GM13976 (cell line): ENCODE data around the gene RABGEF1.
"Not testable (repeated sequence)": the region's sequence is repeated elsewhere in the genome, so short reads cannot be mapped to it uniquely, and the experiment has no call there.

Experiments
- DNase-seq: peaks from one replicate; pipeline ENCODE4 v3.0.0; 2012; ENCODE audit warnings: low spot score
- CTCF ChIP-seq: IDR thresholded peaks from 2 replicates; pipeline ENCODE4 v1.5.1; 2012; ENCODE audit warnings: borderline replicate concordance, mild to moderate bottlenecking; ENCODE audit not compliant: insufficient read depth; ENCODE audit errors: extremely low read depth, missing control alignments, control extremely low read depth
- in situ Hi-C: fragments of 300-500 bp; cut with MboI; formaldehyde crosslinking; loops from one replicate; pipeline ENCODE4 v1.12.0; 2022; ENCODE audit warnings: low sequenced_read_pairs, mixed read lengths, inconsistent platforms; ENCODE audit not compliant: unreplicated experiment

RABGEF1 gene

GRCh38 chr7:66766041-66766440, 25.5 kb downstream of the RABGEF1 start:
- in situ Hi-C loops, result no loop called here
- no peak for TF ChIP-seq CTCF
- DNase-seq, result no peak

GRCh38 chr7:66767486-66767885, 27.0 kb downstream of the RABGEF1 start:
- in situ Hi-C loops, DNase-seq: not testable (repeated sequence)

GRCh38 chr7:66768865-66769832, 28.6 kb downstream of the RABGEF1 start:
- no peak for DNase-seq
- in situ Hi-C loops, result no loop called here
- TF ChIP-seq CTCF, result no peak

GRCh38 chr7:66769833-66770512, 29.4 kb downstream of the RABGEF1 start:
- TF ChIP-seq CTCF, result no peak
- no peak for DNase-seq
- in situ Hi-C loops, result no loop called here

GRCh38 chr7:66771795-66772194, 31.3 kb downstream of the RABGEF1 start:
- TF ChIP-seq CTCF, result no peak
- DNase-seq, result no peak
- in situ Hi-C loops, result no loop called here

GRCh38 chr7:66773744-66774143, 33.2 kb downstream of the RABGEF1 start:
- DNase-seq, in situ Hi-C loops: not testable (repeated sequence)

- in situ Hi-C loops, result not testable (repeated sequence)
Observed at GRCh38 chr7:66776383-66776782, 35.9 kb downstream of the RABGEF1 start.

GRCh38 chr7:66776800-66777442, 36.4 kb downstream of the RABGEF1 start:
- TF ChIP-seq CTCF, result no peak
- no peak for DNase-seq
- in situ Hi-C loops, result no loop called here

More at GRCh38 chr7:66776383-66776782, 35.9 kb downstream of the RABGEF1 start:
- DNase-seq, result not testable (repeated sequence)
